Ishikawa (cell line): Measurements from ENCODE around the gene WDR46.

ENCODE experiments used
- CEBPB ChIP-seq: IDR thresholded peaks from 2 replicates; pipeline ENCODE4 v1.6.1; 2012
- CREB1 ChIP-seq: IDR thresholded peaks from 2 replicates; pipeline ENCODE4 v1.6.1; 2012; ENCODE audit warnings: low read depth
- EGR1 ChIP-seq: IDR thresholded peaks from 2 replicates; pipeline ENCODE4 v1.6.1; 2012
- EP300 ChIP-seq: IDR thresholded peaks from 2 replicates; pipeline ENCODE4 v1.6.1; 2012; ENCODE audit warnings: borderline replicate concordance
- FOXM1 ChIP-seq: IDR thresholded peaks from 2 replicates; pipeline ENCODE4 v1.6.1; 2012; ENCODE audit warnings: low read depth, borderline replicate concordance
- NFIC ChIP-seq: IDR thresholded peaks from 2 replicates; pipeline ENCODE4 v1.6.1; 2012
- RAD21 ChIP-seq: IDR thresholded peaks from 2 replicates; pipeline ENCODE4 v1.6.1; 2012; ENCODE audit warnings: low read depth
- TAF1 ChIP-seq: IDR thresholded peaks from 2 replicates; pipeline ENCODE4 v1.6.1; 2012; ENCODE audit warnings: low read depth, mild to moderate bottlenecking
- TCF12 ChIP-seq: IDR thresholded peaks from 2 replicates; pipeline ENCODE4 v1.6.1; 2012; ENCODE audit warnings: low read depth
- TEAD4 ChIP-seq: IDR thresholded peaks from 2 replicates; pipeline ENCODE4 v1.6.1; 2012
- USF1 ChIP-seq: IDR thresholded peaks from 2 replicates; pipeline ENCODE4 v1.6.1; 2012
- YY1 ChIP-seq: IDR thresholded peaks from 2 replicates; pipeline ENCODE4 v1.6.1; 2012; ENCODE audit warnings: low read depth
- ZBTB7A ChIP-seq: IDR thresholded peaks from 2 replicates; pipeline ENCODE4 v1.6.1; 2012; ENCODE audit warnings: low read depth
- TF ChIP-seq, protein P1 (sequence below): IDR thresholded peaks from 2 replicates; pipeline ENCODE4 v1.6.1; 2012
- TF ChIP-seq, protein P2 (sequence below): IDR thresholded peaks from 2 replicates; pipeline ENCODE4 v1.6.1; 2012; ENCODE audit warnings: low read depth, mild to moderate bottlenecking

Gene WDR46

DNA sequence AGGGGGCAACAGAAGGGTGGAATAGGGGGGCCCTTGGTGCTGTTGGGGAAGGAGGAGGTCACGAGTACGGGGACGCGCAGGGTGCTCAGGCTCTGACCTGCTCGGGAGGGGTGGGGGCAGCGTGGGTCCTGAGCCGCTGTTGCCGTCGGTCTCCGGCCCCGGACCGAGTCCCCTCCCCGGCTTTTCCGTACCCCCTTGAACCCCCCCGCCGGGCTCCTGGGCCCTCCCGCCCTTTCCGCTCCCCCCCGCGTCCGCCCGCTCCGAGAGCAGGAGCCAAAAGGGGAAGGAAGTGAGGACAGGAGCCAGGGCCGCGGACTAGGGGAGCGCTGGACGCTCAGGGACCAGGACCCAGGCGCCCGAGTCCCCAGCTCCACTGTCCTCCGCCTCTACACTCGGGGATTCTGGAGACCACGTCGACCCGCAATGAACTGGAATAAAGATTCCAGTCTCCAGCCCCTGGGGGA, 9.8 kb upstream of the WDR46 start, which contains the start of gene RGL2:
Gene RGL2, minus strand, starts transcription at position 170 of the 464 bp plus-strand sequence. CDS start 332 bp downstream, outside the sequence.
- peak; percentile 53; the same call in 1 of the 2 replicates for TF ChIP-seq ZBTB7A
- TF ChIP-seq, protein P1, sequence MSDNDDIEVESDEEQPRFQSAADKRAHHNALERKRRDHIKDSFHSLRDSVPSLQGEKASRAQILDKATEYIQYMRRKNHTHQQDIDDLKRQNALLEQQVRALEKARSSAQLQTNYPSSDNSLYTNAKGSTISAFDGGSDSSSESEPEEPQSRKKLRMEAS: no peak

- TF ChIP-seq TAF1 (0 out of 2 replicates have a peak, but pooled peaks have one; percentile 29), ZBTB7A (peak; percentile 12; the same call in 1 of the 2 replicates), EP300 (no peak)
These were observed 9.1 kb upstream of the WDR46 start for GRCh38 chr6:33297956-33298772.

DNA sequence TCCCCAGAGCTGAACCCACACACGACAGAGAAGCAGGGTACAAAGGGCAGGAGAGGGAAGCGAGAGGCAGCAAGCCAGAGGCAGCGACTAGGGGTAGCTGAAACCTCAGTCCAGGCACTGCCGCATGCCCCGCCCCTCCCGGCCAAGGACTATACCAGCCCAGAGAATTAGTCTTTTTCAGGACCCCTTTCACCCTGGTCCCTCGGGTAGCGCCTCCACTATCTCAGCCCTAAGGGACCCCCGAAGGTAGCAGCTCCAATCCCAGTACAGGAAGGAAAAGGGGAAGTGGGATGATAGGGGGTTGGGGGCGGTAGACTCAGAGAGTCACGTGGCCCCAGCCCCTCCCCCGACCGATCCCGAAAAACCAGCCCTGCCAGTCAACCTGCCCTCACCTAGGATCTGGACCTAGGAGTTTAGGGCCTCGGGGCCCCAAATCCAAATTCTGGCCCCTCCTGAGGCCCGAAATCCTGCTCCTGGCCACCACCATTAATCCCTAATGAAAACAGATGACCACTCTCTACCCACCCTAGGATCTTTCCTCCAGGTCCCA, 8.4 kb upstream of the WDR46 start:
- TF ChIP-seq, protein P1: peak; percentile 54
- TF ChIP-seq USF1: peak; percentile 98
- no peak; the same call in 1 of the 2 replicates for TF ChIP-seq EP300
- TF ChIP-seq ZBTB7A: peak; percentile 78; the same call in 1 of the 2 replicates
- no peak for TF ChIP-seq FOXM1

- TF ChIP-seq EP300 (no peak), TCF12 (no peak), TAF1 (no peak), FOXM1 (no peak), CEBPB (no peak), NFIC (no peak), USF1 (no peak), ZBTB7A (no peak), TEAD4 (no peak), EGR1 (no peak)
- TF ChIP-seq, protein P1: no peak
These were observed 7.9 kb upstream of the WDR46 start for GRCh38 chr6:33296797-33297405.

- TF ChIP-seq TCF12 (no peak), USF1 (no peak), RAD21 (no peak), YY1 (no peak), ZBTB7A (no peak), EGR1 (no peak), CREB1 (no peak), TEAD4 (no peak), NFIC (no peak), EP300 (no peak), CEBPB (no peak), TAF1 (no peak), FOXM1 (no peak)
- TF ChIP-seq, protein P2, sequence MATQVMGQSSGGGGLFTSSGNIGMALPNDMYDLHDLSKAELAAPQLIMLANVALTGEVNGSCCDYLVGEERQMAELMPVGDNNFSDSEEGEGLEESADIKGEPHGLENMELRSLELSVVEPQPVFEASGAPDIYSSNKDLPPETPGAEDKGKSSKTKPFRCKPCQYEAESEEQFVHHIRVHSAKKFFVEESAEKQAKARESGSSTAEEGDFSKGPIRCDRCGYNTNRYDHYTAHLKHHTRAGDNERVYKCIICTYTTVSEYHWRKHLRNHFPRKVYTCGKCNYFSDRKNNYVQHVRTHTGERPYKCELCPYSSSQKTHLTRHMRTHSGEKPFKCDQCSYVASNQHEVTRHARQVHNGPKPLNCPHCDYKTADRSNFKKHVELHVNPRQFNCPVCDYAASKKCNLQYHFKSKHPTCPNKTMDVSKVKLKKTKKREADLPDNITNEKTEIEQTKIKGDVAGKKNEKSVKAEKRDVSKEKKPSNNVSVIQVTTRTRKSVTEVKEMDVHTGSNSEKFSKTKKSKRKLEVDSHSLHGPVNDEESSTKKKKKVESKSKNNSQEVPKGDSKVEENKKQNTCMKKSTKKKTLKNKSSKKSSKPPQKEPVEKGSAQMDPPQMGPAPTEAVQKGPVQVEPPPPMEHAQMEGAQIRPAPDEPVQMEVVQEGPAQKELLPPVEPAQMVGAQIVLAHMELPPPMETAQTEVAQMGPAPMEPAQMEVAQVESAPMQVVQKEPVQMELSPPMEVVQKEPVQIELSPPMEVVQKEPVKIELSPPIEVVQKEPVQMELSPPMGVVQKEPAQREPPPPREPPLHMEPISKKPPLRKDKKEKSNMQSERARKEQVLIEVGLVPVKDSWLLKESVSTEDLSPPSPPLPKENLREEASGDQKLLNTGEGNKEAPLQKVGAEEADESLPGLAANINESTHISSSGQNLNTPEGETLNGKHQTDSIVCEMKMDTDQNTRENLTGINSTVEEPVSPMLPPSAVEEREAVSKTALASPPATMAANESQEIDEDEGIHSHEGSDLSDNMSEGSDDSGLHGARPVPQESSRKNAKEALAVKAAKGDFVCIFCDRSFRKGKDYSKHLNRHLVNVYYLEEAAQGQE: no peak
- TF ChIP-seq, protein P1: no peak
These were observed 6.8 kb upstream of the WDR46 start for GRCh38 chr6:33295621-33296369.

DNA sequence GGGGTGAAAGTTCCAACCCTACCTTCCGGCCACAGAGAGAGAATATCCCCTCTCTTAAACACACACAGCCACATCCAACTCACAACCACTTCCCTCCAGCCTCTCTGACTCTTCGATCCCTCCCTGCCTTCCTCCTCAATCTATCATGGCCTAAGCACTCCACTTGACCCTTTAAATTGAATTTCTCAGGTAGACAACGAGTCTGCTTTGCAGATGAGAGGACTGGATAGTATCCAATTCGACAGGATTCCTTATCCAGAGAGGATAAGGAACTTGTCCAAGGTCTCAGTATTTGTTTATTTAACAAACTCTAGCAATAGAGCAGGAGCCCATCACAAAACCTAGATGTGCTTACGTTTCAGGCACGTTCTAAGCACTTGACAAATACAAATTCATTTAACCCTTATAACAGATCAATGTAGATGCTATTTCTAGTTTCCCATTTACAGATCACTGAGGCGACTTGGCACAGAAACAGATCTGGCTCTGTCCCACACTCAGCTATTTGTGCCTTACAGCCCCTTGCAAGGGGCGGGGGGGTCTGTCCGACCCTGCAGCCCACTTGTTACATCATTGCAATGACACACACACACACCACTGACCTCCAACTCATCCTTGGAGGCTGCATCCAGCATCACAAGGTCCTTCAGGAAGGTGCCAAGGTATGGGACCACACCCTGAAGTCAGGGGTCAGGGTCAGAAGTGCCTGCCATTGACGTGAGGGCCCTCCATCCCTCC, 5.2 kb upstream of the WDR46 start:
- TF ChIP-seq USF1 (no peak), EP300 (no peak), NFIC (no peak), ZBTB7A (no peak), CREB1 (no peak), TEAD4 (no peak), TCF12 (no peak), RAD21 (no peak), CEBPB (no peak)
- TF ChIP-seq, protein P1: no peak
